ENCODE results near the gene SFRP4. TPM values are rescaled to one million over a fixed set of nuclear protein-coding genes. Genes with fewer than 3 reads are reported as not detected.

Gene SFRP4
- total RNA-seq, 1 donor from 2014 or later = 56.0 TPM

- TF ChIP-seq POLR2AphosphoS5 (IDR thresholded peaks at IDR 0.05; ENCODE audit: insufficient read depth in 1 of 2, low read depth in 1 of 2) = no peak
- TF ChIP-seq, protein P1, sequence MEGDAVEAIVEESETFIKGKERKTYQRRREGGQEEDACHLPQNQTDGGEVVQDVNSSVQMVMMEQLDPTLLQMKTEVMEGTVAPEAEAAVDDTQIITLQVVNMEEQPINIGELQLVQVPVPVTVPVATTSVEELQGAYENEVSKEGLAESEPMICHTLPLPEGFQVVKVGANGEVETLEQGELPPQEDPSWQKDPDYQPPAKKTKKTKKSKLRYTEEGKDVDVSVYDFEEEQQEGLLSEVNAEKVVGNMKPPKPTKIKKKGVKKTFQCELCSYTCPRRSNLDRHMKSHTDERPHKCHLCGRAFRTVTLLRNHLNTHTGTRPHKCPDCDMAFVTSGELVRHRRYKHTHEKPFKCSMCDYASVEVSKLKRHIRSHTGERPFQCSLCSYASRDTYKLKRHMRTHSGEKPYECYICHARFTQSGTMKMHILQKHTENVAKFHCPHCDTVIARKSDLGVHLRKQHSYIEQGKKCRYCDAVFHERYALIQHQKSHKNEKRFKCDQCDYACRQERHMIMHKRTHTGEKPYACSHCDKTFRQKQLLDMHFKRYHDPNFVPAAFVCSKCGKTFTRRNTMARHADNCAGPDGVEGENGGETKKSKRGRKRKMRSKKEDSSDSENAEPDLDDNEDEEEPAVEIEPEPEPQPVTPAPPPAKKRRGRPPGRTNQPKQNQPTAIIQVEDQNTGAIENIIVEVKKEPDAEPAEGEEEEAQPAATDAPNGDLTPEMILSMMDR (IDR thresholded peaks at IDR 0.05) = no peak
- TF ChIP-seq POLR2A (IDR thresholded peaks at IDR 0.05) = no peak
- no peak overlapping the region for H3K4me3 ChIP-seq
- no peaks in the 10 kb centered on the region for H3K36me3 ChIP-seq
- DNase-seq (ENCODE audit: extremely low spot score in 2 of 2) = no peak
- no peaks in the 10 kb centered on the region for H3K27me3 ChIP-seq
- H3K9me3 ChIP-seq = no peaks in the 10 kb centered on the region
- H3K4me1 ChIP-seq = peaks cover 25% of the 10 kb centered on the region
- peak overlapping the region; percentile 86 for H3K27ac ChIP-seq
- intact Hi-C loops (cut with DNase I) = no loop called here
Observed at GRCh38 chr7:37945336-37945735, 28.7 kb upstream of the SFRP4 start.

DNA sequence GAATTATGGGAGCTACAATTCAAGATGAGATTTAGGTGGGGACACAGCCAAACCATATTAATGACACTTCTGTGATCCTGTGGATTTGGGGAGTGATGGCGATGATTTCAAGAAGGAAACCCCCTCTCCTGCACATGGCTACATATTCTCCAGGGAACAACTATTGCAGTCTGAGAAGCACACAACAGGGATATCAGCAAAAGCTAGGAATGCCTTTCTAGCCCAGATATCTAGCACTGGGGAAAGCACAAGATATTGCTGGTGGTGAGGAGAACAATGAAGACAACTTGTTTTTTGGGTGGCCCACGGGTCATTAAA lies 28.1 kb upstream of the SFRP4 start:
- H3K4me3 ChIP-seq = no peak overlapping the region
- peaks cover 25% of the 10 kb centered on the region for H3K4me1 ChIP-seq
- peak overlapping the region; percentile 86 for H3K27ac ChIP-seq
- TF ChIP-seq POLR2A (IDR thresholded peaks at IDR 0.05) (no peak), POLR2AphosphoS5 (IDR thresholded peaks at IDR 0.05; ENCODE audit: insufficient read depth in 1 of 2, low read depth in 1 of 2) (no peak)
- TF ChIP-seq, protein P1 (IDR thresholded peaks at IDR 0.05) = no peak
- H3K27me3 ChIP-seq = no peaks in the 10 kb centered on the region
- intact Hi-C loops (cut with DNase I) = no loop called here
- H3K9me3 ChIP-seq = no peaks in the 10 kb centered on the region
- DNase-seq (ENCODE audit: extremely low spot score in 2 of 2) = no peak
- H3K36me3 ChIP-seq = no peaks in the 10 kb centered on the region

GRCh38 chr7:37943905-37944736 lies 27.5 kb upstream of the SFRP4 start:
- intact Hi-C loops (cut with DNase I) = no loop called here
- H3K4me1 ChIP-seq = peaks cover 25% of the 10 kb centered on the region
- H3K36me3 ChIP-seq = no peaks in the 10 kb centered on the region
- H3K4me3 ChIP-seq = no peak overlapping the region
- no peak for TF ChIP-seq POLR2AphosphoS5 (IDR thresholded peaks at IDR 0.05; ENCODE audit: insufficient read depth in 1 of 2, low read depth in 1 of 2)
- TF ChIP-seq, protein P1 (IDR thresholded peaks at IDR 0.05) = no peak
- TF ChIP-seq POLR2A (IDR thresholded peaks at IDR 0.05) = no peak
- H3K9me3 ChIP-seq = no peaks in the 10 kb centered on the region
- H3K27ac ChIP-seq = peak overlapping the region; percentile 86
- no peaks in the 10 kb centered on the region for H3K27me3 ChIP-seq
- no peak for DNase-seq (ENCODE audit: extremely low spot score in 2 of 2)

DNA sequence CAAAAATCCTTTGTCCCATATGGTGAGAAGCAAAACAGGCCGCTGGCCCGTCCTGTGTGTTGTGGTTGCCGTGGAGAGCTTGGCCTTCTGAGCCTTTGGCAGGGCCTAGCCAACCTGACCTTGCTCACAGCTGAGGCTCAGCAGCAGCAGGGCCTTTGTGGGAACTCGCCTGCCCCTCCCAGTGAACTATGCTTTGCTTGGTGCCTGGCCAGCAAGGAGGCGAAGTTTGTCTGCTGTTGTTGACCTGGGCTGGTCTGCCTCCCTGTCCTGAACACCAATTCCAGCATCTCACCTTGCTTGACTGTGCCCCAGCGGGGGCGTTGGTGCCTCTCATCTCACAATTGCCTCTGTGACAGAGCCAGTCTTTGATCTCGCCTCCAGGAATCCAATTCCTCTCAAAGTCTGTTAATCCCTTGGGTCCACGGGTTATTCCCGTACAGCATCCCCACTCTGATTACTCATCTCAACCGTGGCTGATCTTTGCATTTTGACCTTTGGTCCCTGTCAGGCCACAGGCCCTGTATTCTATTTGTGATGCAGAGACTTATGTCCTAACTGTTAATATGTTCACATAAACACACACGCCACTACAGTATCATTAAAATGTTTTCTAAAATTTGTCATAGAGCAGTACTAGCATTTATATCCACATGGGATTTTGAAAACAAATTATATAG lies 26.5 kb upstream of the SFRP4 start:
- Histone ChIP-seq H3K4me3 (no peak overlapping the region), H3K9me3 (no peaks in the 10 kb centered on the region), H3K27me3 (no peaks in the 10 kb centered on the region), H3K36me3 (no peaks in the 10 kb centered on the region), H3K27ac (peak overlapping the region; percentile 86), H3K4me1 (peaks cover 25% of the 10 kb centered on the region)
- intact Hi-C loops (cut with DNase I) = no loop called here
- TF ChIP-seq, protein P1 (IDR thresholded peaks at IDR 0.05) = no peak
- peak in 1 of 2 donors; percentile 23 for TF ChIP-seq POLR2AphosphoS5 (IDR thresholded peaks at IDR 0.05; ENCODE audit: insufficient read depth in 1 of 2, low read depth in 1 of 2)
- no peak for DNase-seq (ENCODE audit: extremely low spot score in 2 of 2)

Measured in vagina (tissue), 2 donors.